ENCODE data around the gene SLCO4A1.

The SLCO4A1 gene

DNA sequence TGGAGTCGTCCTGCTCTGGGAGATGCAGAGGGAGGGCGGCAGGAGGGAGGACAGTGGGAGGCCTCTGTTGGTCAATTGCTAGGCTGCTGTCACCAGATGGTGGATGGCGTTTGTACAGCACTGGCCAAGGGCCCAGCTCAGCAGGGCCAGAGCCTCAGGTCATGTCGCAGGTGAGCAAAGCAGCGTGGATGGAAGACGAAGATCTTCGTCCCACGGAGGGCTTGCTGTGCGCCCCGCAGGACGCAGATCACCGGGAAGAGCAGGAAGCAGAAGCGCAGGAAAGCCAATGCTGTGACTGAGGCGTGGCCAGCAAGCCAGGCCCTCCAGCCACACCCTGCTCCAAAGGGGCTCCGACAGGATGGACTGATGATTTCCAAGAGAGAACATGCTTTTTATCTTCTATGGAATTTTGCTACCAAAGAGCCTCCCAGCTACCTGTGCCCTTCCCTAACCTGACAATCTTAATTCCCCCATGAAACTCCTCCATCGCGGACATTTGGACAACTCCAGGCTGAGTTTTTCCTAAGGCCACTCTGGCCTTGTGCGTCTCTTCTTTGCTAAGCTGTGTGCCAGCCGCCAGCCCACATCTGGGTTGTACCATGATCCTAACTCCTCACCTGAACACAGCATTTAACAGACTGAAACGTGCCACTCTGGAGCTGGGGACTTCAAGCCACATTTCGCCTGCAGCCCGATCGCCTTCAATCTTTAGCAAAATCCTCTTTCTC lies 3.5 kb upstream of the SLCO4A1 start:
- H3K4me1 ChIP-seq = peaks cover 34% of the 10 kb centered on the region
- TF ChIP-seq, protein P1, sequence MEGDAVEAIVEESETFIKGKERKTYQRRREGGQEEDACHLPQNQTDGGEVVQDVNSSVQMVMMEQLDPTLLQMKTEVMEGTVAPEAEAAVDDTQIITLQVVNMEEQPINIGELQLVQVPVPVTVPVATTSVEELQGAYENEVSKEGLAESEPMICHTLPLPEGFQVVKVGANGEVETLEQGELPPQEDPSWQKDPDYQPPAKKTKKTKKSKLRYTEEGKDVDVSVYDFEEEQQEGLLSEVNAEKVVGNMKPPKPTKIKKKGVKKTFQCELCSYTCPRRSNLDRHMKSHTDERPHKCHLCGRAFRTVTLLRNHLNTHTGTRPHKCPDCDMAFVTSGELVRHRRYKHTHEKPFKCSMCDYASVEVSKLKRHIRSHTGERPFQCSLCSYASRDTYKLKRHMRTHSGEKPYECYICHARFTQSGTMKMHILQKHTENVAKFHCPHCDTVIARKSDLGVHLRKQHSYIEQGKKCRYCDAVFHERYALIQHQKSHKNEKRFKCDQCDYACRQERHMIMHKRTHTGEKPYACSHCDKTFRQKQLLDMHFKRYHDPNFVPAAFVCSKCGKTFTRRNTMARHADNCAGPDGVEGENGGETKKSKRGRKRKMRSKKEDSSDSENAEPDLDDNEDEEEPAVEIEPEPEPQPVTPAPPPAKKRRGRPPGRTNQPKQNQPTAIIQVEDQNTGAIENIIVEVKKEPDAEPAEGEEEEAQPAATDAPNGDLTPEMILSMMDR (IDR thresholded peaks at IDR 0.05) = no peak
- no peak overlapping the region for H3K4me3 ChIP-seq (ENCODE audit: low read depth, low read length)
- H3K9ac ChIP-seq = no peak overlapping the region
- no peaks in the 10 kb centered on the region for H3K36me3 ChIP-seq (ENCODE audit: control insufficient read depth, insufficient read depth, low read length)
- H3K79me2 ChIP-seq = peaks cover 32% of the 10 kb centered on the region
- no peaks in the 10 kb centered on the region for H3K9me3 ChIP-seq (ENCODE audit: control insufficient read depth, low read length)
- peak overlapping the region; percentile 99 for H3K27ac ChIP-seq
- no peak overlapping the region for H2AFZ ChIP-seq
- H3K27me3 ChIP-seq (ENCODE audit: control insufficient read depth, insufficient read depth, low read length) = no peaks in the 10 kb centered on the region
- H3K4me2 ChIP-seq (ENCODE audit: low read length) = no peak overlapping the region

DNA sequence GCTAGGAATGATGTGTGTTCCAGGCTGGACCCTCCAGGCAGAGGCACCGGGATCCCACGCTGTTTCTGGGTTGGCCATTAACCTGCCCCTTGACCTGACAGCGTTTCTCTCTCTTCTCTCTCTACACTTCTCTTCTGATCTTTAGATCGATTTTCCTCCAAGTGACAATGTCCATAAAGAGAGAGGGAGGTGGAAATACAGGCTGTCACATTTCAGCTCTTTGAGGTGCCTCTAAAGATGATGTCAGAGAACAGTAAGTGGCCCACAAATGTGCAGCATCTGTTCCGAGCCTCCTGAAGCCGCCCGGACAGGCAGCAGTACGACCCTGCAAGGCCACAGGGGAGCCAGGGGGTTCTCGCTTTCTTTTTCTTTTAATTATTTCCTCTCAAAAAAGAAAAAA lies 2.5 kb upstream of the SLCO4A1 start:
- no peak overlapping the region for H2AFZ ChIP-seq
- H3K9me3 ChIP-seq (ENCODE audit: control insufficient read depth, low read length) = no peaks in the 10 kb centered on the region
- TF ChIP-seq, protein P1 (IDR thresholded peaks at IDR 0.05) = no peak
- H3K36me3 ChIP-seq (ENCODE audit: control insufficient read depth, insufficient read depth, low read length) = no peaks in the 10 kb centered on the region
- peaks cover 28% of the 10 kb centered on the region for H3K79me2 ChIP-seq
- no peak overlapping the region for H3K4me3 ChIP-seq (ENCODE audit: low read depth, low read length)
- H3K4me2 ChIP-seq (ENCODE audit: low read length) = no peak overlapping the region
- no peak overlapping the region for H3K9ac ChIP-seq
- peaks cover 34% of the 10 kb centered on the region for H3K4me1 ChIP-seq
- no peaks in the 10 kb centered on the region for H3K27me3 ChIP-seq (ENCODE audit: control insufficient read depth, insufficient read depth, low read length)
- no peak overlapping the region for H3K27ac ChIP-seq

DNA sequence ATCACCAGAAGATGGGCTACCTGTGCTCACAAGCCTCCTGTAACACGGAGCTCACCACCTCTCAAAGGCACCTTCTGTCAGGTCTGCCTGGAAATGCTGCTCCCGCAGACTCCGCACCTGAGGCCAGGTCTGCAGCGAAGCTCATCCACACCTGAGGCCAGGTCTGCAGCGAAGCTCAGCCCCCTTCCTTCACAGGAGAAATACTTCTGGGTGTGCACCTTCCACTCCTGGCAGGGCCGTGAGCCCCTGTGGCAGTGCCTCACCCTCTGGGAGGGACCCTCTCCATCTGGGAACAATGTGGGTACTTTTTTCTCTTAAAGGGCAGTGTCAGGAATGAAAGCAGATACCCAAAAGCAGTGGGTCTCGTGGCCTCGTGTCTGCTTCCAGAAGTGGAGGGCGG lies 1.4 kb upstream of the SLCO4A1 start:
- H3K79me2 ChIP-seq = peaks cover 25% of the 10 kb centered on the region
- TF ChIP-seq, protein P1 (IDR thresholded peaks at IDR 0.05) = no peak
- H3K27ac ChIP-seq = no peak overlapping the region
- no peaks in the 10 kb centered on the region for H3K36me3 ChIP-seq (ENCODE audit: control insufficient read depth, insufficient read depth, low read length)
- H3K4me3 ChIP-seq (ENCODE audit: low read depth, low read length) = no peak overlapping the region
- H3K27me3 ChIP-seq (ENCODE audit: control insufficient read depth, insufficient read depth, low read length) = no peaks in the 10 kb centered on the region
- peaks cover 34% of the 10 kb centered on the region for H3K4me1 ChIP-seq
- H3K9me3 ChIP-seq (ENCODE audit: control insufficient read depth, low read length) = no peaks in the 10 kb centered on the region
- no peak overlapping the region for H3K9ac ChIP-seq
- H2AFZ ChIP-seq = no peak overlapping the region
- no peak overlapping the region for H3K4me2 ChIP-seq (ENCODE audit: low read length)

DNA sequence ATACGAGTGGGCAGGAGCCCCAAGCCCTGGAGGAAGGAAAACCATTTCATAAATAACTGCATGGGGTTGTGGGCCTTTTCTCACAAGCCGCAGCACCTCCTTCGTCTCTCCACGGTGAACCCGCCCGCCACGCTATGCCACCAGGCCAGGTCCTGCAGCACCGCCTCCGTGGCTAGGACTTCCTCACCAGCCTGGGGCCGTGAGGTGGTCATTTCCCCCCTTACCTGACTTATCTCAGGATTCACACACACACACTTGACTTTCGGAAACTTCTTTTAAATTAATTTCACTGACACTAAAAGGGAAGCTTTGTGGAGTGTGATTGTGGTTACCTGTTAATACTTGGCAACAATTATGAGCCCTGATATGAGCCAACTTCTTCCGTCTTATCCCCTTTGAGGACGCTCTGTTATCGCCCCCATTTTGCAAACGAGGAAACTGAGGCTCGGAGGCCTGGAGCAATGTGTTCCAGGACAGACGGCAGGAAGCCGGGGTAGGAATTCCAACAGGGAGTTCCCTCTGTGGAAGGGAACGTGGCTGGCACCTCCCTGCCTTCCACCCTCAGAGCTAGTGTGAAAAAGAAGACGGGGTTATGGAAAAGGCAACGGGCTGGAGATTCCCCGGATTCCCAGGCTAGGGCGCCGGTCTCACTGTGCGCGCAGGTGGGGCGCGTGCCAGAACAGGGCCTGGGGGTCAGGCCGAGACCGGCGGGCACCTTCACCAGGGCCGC lies 817 bp upstream of the SLCO4A1 start:
- Histone ChIP-seq H3K4me3 (ENCODE audit: low read depth, low read length) (peak overlapping the region; percentile 52), H3K27me3 (ENCODE audit: control insufficient read depth, insufficient read depth, low read length) (no peaks in the 10 kb centered on the region), H3K9me3 (ENCODE audit: control insufficient read depth, low read length) (no peaks in the 10 kb centered on the region), H2AFZ (peak overlapping the region; percentile 85), H3K4me2 (ENCODE audit: low read length) (peak overlapping the region; percentile 86), H3K9ac (no peak overlapping the region), H3K36me3 (ENCODE audit: control insufficient read depth, insufficient read depth, low read length) (no peaks in the 10 kb centered on the region), H3K4me1 (peaks cover 34% of the 10 kb centered on the region), H3K27ac (peak overlapping the region; percentile 79), H3K79me2 (peaks cover 25% of the 10 kb centered on the region)
- TF ChIP-seq, protein P1 (IDR thresholded peaks at IDR 0.05) = no peak
